Measurements from ENCODE around the gene IL2RA. TPM values are rescaled to one million over a fixed set of nuclear protein-coding genes. Genes with fewer than 3 reads are reported as not detected.
A peak's percentile ranks its signal among the peaks of the same experiment; 100 is the strongest.
"Not testable (repeated sequence)": the region's sequence is repeated elsewhere in the genome, so short reads cannot be mapped to it uniquely, and the experiment has no call there.

The IL2RA gene
- total RNA-seq, 2 experiments from 2014 or later: 437 to 446 TPM

DNA sequence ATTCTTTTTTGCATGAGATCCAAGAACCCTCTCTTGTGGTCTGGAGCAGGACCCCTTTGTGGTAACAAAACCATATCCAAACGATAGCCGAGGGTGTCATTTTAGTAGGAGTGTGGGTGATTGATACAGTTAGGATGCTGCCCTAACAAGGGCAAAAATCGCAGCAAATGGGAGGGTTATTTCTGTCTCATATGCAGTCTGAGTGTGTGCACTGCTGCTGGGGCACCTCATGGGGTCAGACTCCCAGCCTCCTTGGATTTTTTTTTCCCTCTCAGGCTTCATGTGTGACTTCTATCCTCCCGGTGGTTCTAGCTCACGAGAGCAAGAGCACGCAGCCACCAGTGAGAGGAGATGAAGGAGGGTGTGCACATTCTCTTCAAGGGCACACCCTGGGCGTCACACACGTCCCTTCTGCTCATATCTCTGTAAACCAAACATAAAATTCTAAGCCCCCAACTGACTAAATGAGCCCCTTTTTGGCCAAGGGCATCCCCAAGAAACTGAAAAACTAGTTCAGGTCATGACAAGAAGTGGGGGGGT, 56.2 kb downstream of the IL2RA start:
- no peak overlapping the region for H3K4me3 Mint-ChIP-seq
- no peaks in the 10 kb centered on the region for H3K27me3 Mint-ChIP-seq
- H3K9me3 Mint-ChIP-seq: peaks cover 18% of the 10 kb centered on the region
- H3K4me1 Mint-ChIP-seq: peaks cover 51% of the 10 kb centered on the region
- peaks cover 23% of the 10 kb centered on the region for H3K36me3 Mint-ChIP-seq (ENCODE audit: low read depth)
- H3K27ac Mint-ChIP-seq: no peak overlapping the region
- ChIA-PET CTCF (no interaction called here), POLR2A (interaction anchor here (1.0 kb wide), 1 partner anchor 45 kb away, joined by 3 read pairs; no protein-coding TSS in a partner anchor)
- DNase-seq: no peak

DNA sequence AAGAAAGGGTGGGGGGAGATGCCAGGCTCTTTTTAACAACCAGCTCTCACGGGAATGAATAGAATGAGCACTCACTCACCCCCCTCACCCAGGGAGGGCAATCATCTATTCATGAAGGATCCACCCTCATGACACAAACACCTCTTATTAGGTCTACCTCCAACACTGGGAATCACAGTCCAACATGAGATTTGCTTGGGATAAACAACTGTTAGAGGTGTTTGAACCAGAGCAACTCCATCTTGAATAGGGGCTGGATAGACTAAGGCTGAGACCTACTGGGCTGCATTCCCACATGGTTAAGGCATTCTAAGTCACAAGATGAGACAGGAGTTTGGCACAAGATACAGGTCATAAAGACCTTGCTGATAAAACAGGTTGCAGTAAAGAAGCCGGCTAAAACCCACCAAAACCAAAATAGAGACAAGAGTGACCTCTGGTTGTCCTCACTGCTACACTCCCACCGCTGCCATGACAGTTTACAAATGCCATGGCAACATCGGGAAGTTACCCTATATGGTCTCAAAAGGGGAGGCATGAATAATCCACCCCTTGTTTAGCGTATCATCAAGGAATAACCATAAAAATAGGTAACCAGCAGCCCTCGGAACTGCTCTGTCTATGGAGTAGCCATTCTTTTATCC, 56.9 kb downstream of the IL2RA start:
- CTCF ChIA-PET, POLR2A ChIA-PET, H3K4me3 Mint-ChIP-seq, H3K27ac Mint-ChIP-seq, DNase-seq, H3K27me3 Mint-ChIP-seq: not testable (repeated sequence)
- H3K9me3 Mint-ChIP-seq: peaks cover 18% of the 10 kb centered on the region
- H3K4me1 Mint-ChIP-seq: peaks cover 57% of the 10 kb centered on the region
- peaks cover 23% of the 10 kb centered on the region for H3K36me3 Mint-ChIP-seq (ENCODE audit: low read depth)

DNA sequence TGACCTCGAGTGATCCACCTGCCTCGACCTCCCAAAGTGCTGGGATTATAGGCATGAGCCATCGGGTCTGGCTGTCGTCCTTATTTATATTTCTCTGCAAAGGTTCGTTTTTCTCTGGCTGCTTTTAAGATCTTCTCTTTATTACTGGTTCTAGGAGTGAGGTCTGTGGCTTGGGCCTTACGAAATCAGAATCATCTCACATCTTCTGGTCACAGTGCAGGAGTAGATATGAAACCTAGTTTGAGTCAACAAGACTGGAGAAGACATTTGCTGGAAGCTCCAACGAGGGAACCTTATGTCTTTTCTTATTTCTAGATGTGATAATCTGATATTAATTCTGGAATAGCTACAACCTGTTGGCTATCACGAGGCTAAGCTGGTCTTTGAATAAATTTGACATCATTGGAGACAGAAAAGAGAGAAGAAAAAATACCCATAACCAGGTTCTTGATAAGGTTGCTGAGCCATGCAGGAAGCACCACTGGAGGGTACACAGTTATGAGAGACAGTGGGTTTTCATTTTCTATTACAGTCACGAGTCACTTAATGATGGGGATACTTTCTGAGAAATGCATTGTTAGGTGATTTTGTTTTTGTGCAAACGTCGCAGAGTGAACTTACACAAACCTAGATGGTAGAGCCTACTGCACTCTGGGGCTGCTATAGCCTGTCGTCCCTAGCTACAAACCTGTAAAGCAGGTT, 59.2 kb downstream of the IL2RA start:
- ChIA-PET POLR2A (interaction anchor here (1.0 to 2.0 kb wide), 4 partner anchors 8 to 35 kb away, joined by 3 to 7 read pairs (median 4); partner anchors contain the start of gene IL15RA), CTCF (interaction anchor here (0.7 to 1.3 kb wide), 2 partner anchors 11 to 28 kb away, joined by 3 read pairs; no protein-coding TSS in a partner anchor)
- DNase-seq: peak; percentile 42
- Mint-ChIP-seq H3K36me3 (ENCODE audit: low read depth) (peaks cover 15% of the 10 kb centered on the region), H3K27ac (peak overlapping the region; percentile 80), H3K9me3 (peaks cover 14% of the 10 kb centered on the region), H3K27me3 (peaks cover 7% of the 10 kb centered on the region), H3K4me3 (no peak overlapping the region), H3K4me1 (peaks cover 53% of the 10 kb centered on the region)

DNA sequence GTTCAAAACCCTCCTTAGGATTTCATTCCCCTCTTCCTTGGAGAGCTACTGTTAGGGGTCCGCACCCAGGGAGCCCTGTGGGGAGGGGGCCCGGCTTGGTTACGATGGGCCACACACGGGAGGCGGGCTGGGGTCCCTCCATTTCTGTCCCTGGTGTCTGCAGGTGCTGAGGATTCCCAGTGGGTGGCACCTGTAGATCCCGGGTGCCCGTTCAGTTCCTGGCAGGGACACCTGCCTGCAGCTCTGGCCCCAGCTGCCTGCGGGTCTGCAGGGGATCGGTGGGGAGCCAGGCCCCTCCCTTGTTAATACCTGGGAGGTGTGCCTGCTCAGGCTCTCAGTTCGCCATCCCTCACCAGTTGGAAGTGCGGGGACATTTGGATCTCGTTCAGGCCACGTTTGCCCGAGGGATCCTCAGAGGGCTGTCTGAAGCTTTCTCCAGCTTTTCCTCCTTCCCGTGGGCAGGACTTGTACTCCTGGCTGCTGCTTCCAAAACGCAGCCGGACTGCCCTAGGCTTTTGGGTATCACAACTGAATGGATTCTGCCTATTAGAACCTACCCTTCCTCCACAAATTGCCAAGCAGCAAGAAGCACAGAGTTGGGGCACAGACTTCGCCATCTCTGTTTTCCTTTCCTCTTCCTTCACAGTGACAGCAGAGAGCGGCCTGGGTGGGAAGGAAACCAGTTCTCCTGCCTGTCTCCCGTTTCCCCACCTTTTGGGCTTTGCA, 62.6 kb downstream of the IL2RA start:
- peaks cover 44% of the 10 kb centered on the region for H3K4me1 Mint-ChIP-seq
- no peak overlapping the region for H3K4me3 Mint-ChIP-seq
- ChIA-PET CTCF (no interaction called here), POLR2A (interaction anchor here (0.6 kb wide), 1 partner anchor 1239 kb away, joined by 3 read pairs; no protein-coding TSS in a partner anchor)
- peaks cover 4% of the 10 kb centered on the region for H3K9me3 Mint-ChIP-seq
- H3K27me3 Mint-ChIP-seq: peaks cover 26% of the 10 kb centered on the region
- peak; percentile 6 for DNase-seq
- H3K36me3 Mint-ChIP-seq (ENCODE audit: low read depth): no peaks in the 10 kb centered on the region
- no peak overlapping the region for H3K27ac Mint-ChIP-seq

DNA sequence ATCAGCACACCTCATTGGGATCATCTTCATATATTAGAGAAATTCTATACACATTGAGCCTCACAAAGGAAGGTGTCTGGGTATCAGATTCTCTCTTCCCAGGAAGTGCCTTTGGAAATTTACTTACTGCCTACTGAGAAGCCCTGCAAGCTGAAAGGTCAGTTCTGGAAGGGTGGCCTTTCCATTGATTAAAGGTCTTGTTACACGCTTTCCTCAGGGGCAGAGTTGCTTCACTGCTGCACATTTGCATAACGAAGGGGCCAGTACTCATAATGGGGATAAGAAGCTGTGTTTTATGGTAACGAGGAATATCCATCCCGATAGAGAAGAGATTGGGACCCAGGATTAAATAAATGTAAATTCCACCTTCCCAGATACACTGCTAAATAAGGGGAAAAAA, 65.5 kb downstream of the IL2RA start:
- Mint-ChIP-seq H3K27ac (no peak overlapping the region), H3K4me3 (no peak overlapping the region), H3K9me3 (peaks cover 14% of the 10 kb centered on the region), H3K36me3 (ENCODE audit: low read depth) (peaks cover 9% of the 10 kb centered on the region), H3K27me3 (peaks cover 40% of the 10 kb centered on the region), H3K4me1 (peaks cover 15% of the 10 kb centered on the region)
- no peak for DNase-seq
- ChIA-PET POLR2A (interaction anchor here (1.1 kb wide), 1 partner anchor 20 kb away, joined by 4 read pairs; the partner anchor contains the start of gene IL15RA), CTCF (no interaction called here)

DNA sequence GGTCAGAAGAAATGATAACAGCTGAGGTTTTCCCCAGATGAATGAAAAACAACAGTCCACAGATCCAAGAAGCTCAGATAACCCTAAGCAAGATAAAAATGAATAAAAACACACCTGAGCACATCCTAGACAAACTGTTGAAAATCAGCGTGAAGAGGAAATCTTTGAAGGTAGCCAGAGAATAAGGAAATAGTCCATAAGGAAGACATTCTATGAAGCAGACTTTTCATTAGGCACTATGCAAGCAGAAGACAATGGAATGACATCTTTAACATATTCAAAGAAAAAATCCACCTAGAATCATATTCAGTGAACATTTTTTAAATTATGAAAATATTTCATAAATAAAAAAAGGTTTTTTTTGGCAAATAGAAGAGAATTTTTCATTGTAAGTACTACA, 69.8 kb downstream of the IL2RA start:
- peaks cover 19% of the 10 kb centered on the region for H3K36me3 Mint-ChIP-seq (ENCODE audit: low read depth)
- ChIA-PET POLR2A (no interaction called here), CTCF (no interaction called here)
- no peak for DNase-seq
- H3K4me3 Mint-ChIP-seq: no peak overlapping the region
- peaks cover 12% of the 10 kb centered on the region for H3K4me1 Mint-ChIP-seq
- no peak overlapping the region for H3K27ac Mint-ChIP-seq
- H3K9me3 Mint-ChIP-seq: peaks cover 22% of the 10 kb centered on the region
- peaks cover 29% of the 10 kb centered on the region for H3K27me3 Mint-ChIP-seq

DNA sequence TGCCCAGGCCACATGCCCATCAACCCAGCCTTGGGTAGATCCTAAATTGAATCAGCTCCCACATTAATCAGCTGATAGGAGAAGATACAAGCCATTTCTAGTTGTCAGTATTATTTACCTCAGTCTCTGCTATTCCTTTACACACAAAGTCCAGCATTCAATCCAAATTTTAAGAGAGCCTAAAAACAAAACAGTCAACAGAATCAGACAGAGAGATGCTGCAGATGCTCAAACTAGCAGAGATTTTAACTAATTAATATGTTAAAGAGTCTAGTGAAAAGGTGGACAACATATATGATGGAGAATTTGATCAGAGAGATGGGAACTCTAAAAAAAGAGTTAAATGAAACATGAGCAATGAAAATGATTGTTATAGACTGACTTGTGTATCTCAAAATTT, 70.5 kb downstream of the IL2RA start:
- peaks cover 22% of the 10 kb centered on the region for H3K9me3 Mint-ChIP-seq
- ChIA-PET CTCF (no interaction called here), POLR2A (no interaction called here)
- peaks cover 19% of the 10 kb centered on the region for H3K36me3 Mint-ChIP-seq (ENCODE audit: low read depth)
- DNase-seq: no peak
- no peak overlapping the region for H3K27ac Mint-ChIP-seq
- H3K27me3 Mint-ChIP-seq: peaks cover 24% of the 10 kb centered on the region
- H3K4me1 Mint-ChIP-seq: peaks cover 12% of the 10 kb centered on the region
- no peak overlapping the region for H3K4me3 Mint-ChIP-seq

DNA sequence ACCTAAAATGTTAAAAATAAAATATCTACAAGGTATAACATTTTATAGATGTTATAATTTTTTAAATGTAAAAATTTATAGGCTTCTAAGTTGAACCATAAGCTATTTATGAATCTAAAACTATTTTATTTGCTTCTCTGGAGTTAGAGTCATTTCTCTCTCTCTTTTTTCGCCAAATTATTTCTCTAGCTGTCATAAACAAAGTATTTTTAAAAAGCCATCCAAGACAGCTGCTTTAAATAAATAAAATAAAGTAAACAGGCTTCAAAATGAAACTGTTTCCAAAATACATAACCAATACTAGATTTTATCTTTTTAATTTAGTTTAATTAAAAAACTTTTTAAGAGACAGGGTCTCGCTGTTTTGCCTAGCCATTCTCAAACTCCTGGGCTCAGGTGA, 72.4 kb downstream of the IL2RA start:
- H3K36me3 Mint-ChIP-seq (ENCODE audit: low read depth): peaks cover 19% of the 10 kb centered on the region
- H3K4me1 Mint-ChIP-seq: peaks cover 16% of the 10 kb centered on the region
- H3K27ac Mint-ChIP-seq: no peak overlapping the region
- peaks cover 15% of the 10 kb centered on the region for H3K27me3 Mint-ChIP-seq
- ChIA-PET POLR2A (interaction anchor here (2.6 kb wide), 1 partner anchor 12 kb away, joined by 6 read pairs; the partner anchor contains the start of gene IL15RA), CTCF (no interaction called here)
- H3K9me3 Mint-ChIP-seq: peaks cover 18% of the 10 kb centered on the region
- no peak overlapping the region for H3K4me3 Mint-ChIP-seq
- DNase-seq: no peak

DNA sequence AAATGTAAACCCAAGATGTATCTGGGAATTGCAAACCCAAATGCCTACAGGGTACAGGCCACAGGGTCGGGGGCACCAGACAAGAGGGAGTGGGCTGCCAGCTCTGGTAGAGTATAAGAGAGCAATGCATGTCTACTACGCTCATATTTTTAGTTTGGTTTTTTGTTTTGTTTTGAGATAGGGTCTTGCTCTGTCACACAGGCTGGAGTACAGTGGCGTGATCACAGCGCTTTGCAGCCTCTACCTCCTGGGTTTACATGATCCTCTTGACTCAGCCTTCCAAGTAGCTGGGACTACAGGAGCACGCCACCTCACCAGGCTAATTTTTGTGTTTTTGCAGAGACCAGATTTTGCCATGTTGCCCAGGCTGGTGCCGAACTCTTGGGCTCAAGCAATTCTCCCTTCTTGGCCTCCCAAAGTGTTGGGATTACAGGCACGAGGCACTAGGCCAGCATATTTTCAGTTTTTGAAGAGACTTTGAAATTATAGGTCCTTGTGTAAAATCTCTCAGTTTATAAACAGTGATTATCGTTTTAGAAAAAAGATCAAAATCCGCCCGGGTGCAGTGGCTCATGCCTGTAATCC, 73.7 kb downstream of the IL2RA start:
- Mint-ChIP-seq H3K4me3 (no peak overlapping the region), H3K27me3 (peaks cover 15% of the 10 kb centered on the region), H3K27ac (no peak overlapping the region), H3K9me3 (peaks cover 15% of the 10 kb centered on the region), H3K36me3 (ENCODE audit: low read depth) (peaks cover 19% of the 10 kb centered on the region), H3K4me1 (peaks cover 16% of the 10 kb centered on the region)
- DNase-seq: peak; percentile 6
- CTCF ChIA-PET: interaction anchor here (1.2 kb wide), 1 partner anchor 10 kb away, joined by 4 read pairs; no protein-coding TSS in a partner anchor
- POLR2A ChIA-PET: interaction anchor here (1.2 to 2.6 kb wide), 3 partner anchors 11 to 35 kb away, joined by 4 to 6 read pairs (median 5); partner anchors contain the start of gene IL15RA

DNA sequence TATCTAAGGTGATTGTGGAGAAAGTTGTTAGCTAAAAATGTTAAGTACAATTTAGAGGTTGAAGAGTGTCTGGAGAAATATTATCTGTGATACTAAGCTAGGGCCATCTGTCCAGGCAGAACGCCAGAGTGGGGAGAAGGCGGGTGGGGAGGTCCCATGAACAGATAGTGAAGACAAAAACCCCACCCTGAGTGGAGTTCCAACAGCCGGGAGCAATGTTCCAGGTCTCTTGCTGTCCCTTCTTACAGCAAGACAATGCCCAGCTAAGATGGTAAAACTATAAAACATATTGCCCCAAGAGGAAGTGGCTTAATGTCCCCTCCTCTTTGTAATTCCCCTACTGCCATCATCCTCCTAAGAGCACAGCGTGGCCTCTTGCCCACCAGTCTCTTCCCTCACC, 74.4 kb downstream of the IL2RA start:
- peak; percentile 7 for DNase-seq
- POLR2A ChIA-PET: interaction anchor here (1.2 to 2.6 kb wide), 3 partner anchors 10 to 34 kb away, joined by 4 to 6 read pairs (median 5); partner anchors contain the start of gene IL15RA
- Mint-ChIP-seq H3K36me3 (ENCODE audit: low read depth) (peaks cover 17% of the 10 kb centered on the region), H3K27ac (no peak overlapping the region), H3K9me3 (peaks cover 15% of the 10 kb centered on the region), H3K4me3 (no peak overlapping the region), H3K27me3 (peaks cover 13% of the 10 kb centered on the region), H3K4me1 (peaks cover 16% of the 10 kb centered on the region)
- CTCF ChIA-PET: interaction anchor here (1.2 kb wide), 1 partner anchor 9 kb away, joined by 4 read pairs; no protein-coding TSS in a partner anchor

DNA sequence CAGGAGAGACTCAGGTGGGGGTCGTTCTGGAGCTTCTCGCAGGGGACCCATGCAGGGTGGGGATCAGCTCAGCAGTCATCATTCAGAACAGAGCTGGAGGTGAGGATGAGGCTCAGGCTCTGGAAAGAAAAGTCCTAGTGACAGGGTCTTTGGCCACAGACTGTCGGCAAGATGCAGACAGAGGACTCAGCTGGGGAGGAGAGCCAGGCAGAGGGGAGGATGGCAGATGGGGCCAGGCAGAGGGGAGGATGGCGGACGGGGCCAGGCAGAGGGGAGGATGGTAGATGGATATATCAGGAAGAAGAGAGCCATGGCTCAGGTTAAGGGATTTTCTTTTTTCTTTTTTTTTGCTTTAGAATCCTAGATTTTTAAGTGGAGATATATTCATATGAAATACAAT, 77.1 kb downstream of the IL2RA start:
- ChIA-PET POLR2A (no interaction called here), CTCF (no interaction called here)
- no peak overlapping the region for H3K27ac Mint-ChIP-seq
- peaks cover under 1% of the 10 kb centered on the region for H3K36me3 Mint-ChIP-seq (ENCODE audit: low read depth)
- H3K4me3 Mint-ChIP-seq: no peak overlapping the region
- peaks cover 16% of the 10 kb centered on the region for H3K4me1 Mint-ChIP-seq
- H3K27me3 Mint-ChIP-seq: peaks cover 5% of the 10 kb centered on the region
- peak; percentile 1 for DNase-seq
- no peaks in the 10 kb centered on the region for H3K9me3 Mint-ChIP-seq

DNA sequence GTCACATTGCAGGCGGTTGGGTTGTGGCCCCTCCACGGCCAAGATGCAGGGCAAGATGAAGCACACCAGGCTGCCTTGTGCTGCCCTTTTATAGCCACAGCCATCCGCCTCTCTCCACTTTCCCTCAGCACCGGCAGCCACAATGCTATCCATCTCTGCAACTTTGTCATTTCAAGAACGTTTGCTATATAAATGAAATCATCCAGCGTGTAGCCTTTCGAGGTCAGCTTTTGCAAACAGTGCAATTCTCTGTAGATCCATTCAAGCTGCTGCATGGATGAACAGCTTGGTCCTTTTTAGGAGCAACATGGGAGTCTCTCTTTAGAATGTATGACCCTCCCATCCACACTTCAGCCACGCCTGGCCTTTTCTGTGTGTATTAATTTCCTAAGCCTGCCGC, 78.4 kb downstream of the IL2RA start:
- CTCF ChIA-PET: no interaction called here
- no peak overlapping the region for H3K4me3 Mint-ChIP-seq
- H3K27ac Mint-ChIP-seq: no peak overlapping the region
- POLR2A ChIA-PET: no interaction called here
- peaks cover 5% of the 10 kb centered on the region for H3K27me3 Mint-ChIP-seq
- no peaks in the 10 kb centered on the region for H3K9me3 Mint-ChIP-seq
- peak; percentile 6 for DNase-seq
- H3K36me3 Mint-ChIP-seq (ENCODE audit: low read depth): no peaks in the 10 kb centered on the region
- peaks cover 16% of the 10 kb centered on the region for H3K4me1 Mint-ChIP-seq
